NCI-H187 (cell line): ENCODE measurements around the gene KIR2DL4.
"Not testable (repeated sequence)": the region's sequence is repeated elsewhere in the genome, so short reads cannot be mapped to it uniquely, and the experiment has no call there.

Experiments used
- DNase-seq, 2 experiments: peaks; one replicate each; lab custom pipeline; 2025; lab: John Stamatoyannopoulos, UW

The KIR2DL4 gene

GRCh38 chr19:54803410-54803809 lies at the start of gene KIR2DL4:
KIR2DL4 (plus strand) TSS chr19:54803610; CDS start chr19:54803652, 42 bp downstream.
- no peak for DNase-seq

GRCh38 chr19:54756204-54757110 lies 47.0 kb upstream of the KIR2DL4 start:
- DNase-seq = not testable (repeated sequence)

DNA sequence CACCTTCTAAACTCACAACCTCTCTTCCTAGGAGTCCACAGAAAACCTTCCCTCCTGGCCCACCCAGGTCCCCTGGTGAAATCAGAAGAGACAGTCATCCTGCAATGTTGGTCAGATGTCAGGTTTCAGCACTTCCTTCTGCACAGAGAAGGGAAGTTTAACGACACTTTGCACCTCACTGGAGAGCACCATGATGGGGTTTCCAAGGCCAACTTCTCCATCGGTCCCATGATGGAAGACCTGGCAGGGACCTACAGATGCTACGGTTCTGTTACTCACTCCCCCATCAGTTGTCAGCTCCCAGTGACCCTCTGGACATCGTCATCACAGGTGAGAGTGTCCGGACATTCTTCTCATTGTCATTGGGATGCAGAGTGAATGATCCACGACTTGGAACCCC lies 44.8 kb upstream of the KIR2DL4 start:
- not testable (repeated sequence) for DNase-seq

GRCh38 chr19:54764219-54764618 lies 39.2 kb upstream of the KIR2DL4 start:
- DNase-seq = not testable (repeated sequence)

DNA sequence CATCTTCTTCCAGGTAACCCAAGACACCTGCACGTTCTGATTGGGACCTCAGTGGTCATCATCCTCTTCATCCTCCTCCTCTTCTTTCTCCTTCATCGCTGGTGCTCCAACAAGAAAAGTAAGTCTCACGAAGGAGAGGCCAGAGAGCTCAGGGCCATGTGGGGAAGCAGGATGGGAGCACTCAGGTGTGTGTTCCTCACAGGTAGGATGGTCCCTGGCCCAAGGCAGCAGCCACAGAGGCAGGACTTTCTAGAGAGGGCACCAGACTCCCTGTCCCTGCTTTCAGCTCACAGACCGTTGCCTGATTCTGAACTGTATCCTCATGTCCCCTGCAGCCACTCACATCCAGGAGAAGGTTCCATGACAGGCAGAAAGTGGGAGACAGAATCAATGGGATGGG lies 36.9 kb upstream of the KIR2DL4 start:
- DNase-seq = not testable (repeated sequence)

- not testable (repeated sequence) for DNase-seq
Observed at GRCh38 chr19:54769646-54770045, 33.8 kb upstream of the KIR2DL4 start, which contains the start of gene KIR2DL1. KIR2DL1 (plus strand) TSS chr19:54769793; CDS start chr19:54769851, 58 bp downstream.

DNA sequence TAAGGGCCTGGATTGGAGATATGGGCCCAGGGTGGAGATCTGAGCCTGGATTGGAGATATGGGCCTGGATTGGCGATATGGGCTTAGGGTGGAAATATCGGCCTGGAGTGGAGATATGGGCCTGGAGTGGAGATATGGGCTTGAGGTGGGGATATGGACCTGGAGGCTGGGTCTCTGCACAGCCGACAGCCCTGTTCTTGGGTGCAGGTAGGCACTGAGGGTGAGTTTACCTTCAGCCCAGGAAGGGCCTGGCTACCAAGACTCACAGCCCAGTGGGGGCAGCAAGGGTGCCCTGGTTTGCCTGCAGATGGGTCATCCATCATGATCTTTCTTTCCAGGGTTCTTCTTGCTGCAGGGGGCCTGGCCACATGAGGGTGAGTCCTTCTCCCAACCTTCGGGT lies 32.9 kb upstream of the KIR2DL4 start:
- DNase-seq = not testable (repeated sequence)

- DNase-seq = not testable (repeated sequence)
Observed at GRCh38 chr19:54771018-54771960, 32.1 kb upstream of the KIR2DL4 start.

- DNase-seq = not testable (repeated sequence)
Observed at GRCh38 chr19:54772666-54773065, 30.7 kb upstream of the KIR2DL4 start.

GRCh38 chr19:54775095-54775815 lies 28.2 kb upstream of the KIR2DL4 start:
- DNase-seq = not testable (repeated sequence)

- not testable (repeated sequence) for DNase-seq
Observed at GRCh38 chr19:54775830-54776229, 27.6 kb upstream of the KIR2DL4 start.

- DNase-seq = not testable (repeated sequence)
Observed at GRCh38 chr19:54777851-54778250, 25.6 kb upstream of the KIR2DL4 start.

DNA sequence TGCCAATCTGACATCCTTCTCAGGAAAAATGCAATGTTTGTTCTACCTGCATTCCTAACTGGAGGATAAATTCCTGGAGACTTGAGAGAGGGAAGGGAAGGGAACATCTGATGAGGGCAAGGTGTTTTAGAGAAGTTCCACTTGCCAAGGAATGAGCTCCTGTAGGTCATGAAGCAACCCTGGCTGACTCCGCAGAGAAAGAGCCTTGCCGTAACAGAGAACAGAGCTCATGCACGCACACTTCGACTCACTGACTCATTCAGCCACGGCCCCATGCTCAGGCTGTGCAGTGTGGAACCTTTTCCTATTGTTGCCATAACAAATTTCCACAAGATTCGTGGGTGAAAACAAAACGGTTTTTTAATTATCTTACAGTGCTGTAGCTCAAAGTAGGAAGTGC lies 24.5 kb upstream of the KIR2DL4 start:
- DNase-seq = not testable (repeated sequence)

GRCh38 chr19:54782916-54783315 lies 20.5 kb upstream of the KIR2DL4 start:
- not testable (repeated sequence) for DNase-seq

- not testable (repeated sequence) for DNase-seq
Observed at GRCh38 chr19:54786091-54786723, 17.2 kb upstream of the KIR2DL4 start.

GRCh38 chr19:54788154-54788553 lies 15.3 kb upstream of the KIR2DL4 start:
- not testable (repeated sequence) for DNase-seq

DNA sequence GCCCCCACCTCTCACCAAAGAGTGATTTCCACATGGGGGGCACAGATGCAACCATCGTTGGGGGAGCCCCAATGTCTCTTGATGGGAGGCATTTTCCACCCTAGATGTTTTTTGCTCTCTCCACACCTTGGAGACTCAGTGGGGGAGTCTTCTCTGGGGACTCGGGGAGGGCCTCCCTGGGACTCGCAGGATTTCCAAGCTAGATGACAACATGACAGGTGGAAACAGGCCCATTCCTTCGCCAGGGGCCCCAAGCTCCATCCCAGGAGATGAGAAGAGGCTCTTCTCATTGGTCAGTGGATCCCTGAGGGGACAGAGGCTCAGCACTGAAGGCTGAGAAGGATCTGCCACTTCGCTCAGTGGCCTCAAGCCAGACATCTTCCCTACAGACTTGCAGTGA lies 12.7 kb upstream of the KIR2DL4 start:
- no peak for DNase-seq

- DNase-seq = no peak
Observed at GRCh38 chr19:54791476-54791875, 11.9 kb upstream of the KIR2DL4 start.

- no peak for DNase-seq
Observed at GRCh38 chr19:54792814-54793213, 10.6 kb upstream of the KIR2DL4 start.

DNA sequence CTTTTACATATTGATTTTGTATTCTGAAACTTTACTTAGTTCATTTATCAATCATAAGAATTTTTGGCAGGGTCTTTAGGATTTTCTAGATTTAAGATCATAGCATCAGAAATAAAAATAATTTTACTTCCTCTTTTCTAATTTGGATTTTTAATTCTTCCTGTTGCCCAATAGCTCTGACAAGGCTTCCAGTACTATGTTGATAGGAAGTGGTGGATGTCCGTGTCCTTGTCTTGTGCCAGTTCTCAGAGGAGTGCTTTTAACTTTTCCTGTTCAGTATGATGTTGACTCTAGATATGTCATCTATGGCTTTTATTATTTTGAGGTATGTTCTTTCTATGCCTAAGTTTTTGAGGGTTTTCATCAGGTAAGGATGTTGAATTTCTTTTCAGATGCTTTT lies 7.7 kb upstream of the KIR2DL4 start:
- no peak for DNase-seq

GRCh38 chr19:54804101-54804500 lies 691 bp downstream of the KIR2DL4 start:
- no peak for DNase-seq
